Measurements from ENCODE around the gene SPATA16. TPM values are rescaled to one million over a fixed set of nuclear protein-coding genes. Genes with fewer than 3 reads are reported as not detected.

Gene SPATA16
- total and polyA plus RNA-seq, 2 of the 13 experiments (the other 11 are each of a cell fraction or from before 2014, with no cell fraction given): not detected

- intact Hi-C loops (cut with micrococcal nuclease; ENCODE audit: unreplicated experiment): no loop called here
- Histone ChIP-seq H3K9ac (ENCODE audit: insufficient read depth, low read depth, low read length) (no peak overlapping the region), H3K27ac (ENCODE audit: extremely low read length, insufficient read depth, low read length) (no peak overlapping the region), H3K79me2 (ENCODE audit: insufficient read depth, low read length) (no peaks in the 10 kb centered on the region), H3K9me3 (ENCODE audit: low read length) (no peaks in the 10 kb centered on the region), H3K4me1 (ENCODE audit: insufficient read depth, low read length) (peaks cover 23% of the 10 kb centered on the region), H3K27me3 (ENCODE audit: control insufficient read depth in 1 of 2, insufficient read depth in 2 of 2, low read length in 2 of 2) (no peaks in the 10 kb centered on the region), H4K20me1 (ENCODE audit: insufficient read depth, low read length) (no peaks in the 10 kb centered on the region), H3K4me3 (replicated peaks in 1 of 3; ENCODE audit: insufficient read depth in 1 of 3, low read depth in 2 of 3, low read length in 3 of 3) (no peak overlapping the region), H3K4me2 (ENCODE audit: low read depth, low read length) (0 out of 2 replicates have a peak overlapping the region, but pooled peaks have one; percentile 5), H2AFZ (ENCODE audit: low read length) (no peak overlapping the region), H3K36me3 (replicated peaks in 1 of 2; ENCODE audit: control insufficient read depth in 1 of 2, insufficient read depth in 2 of 2, low read length in 2 of 2) (no peaks in the 10 kb centered on the region)
- WGBS (ENCODE audit: low lambda C conversion rate): under 1% methylated on average over 3 of the region's 3 CpGs
- CTCF ChIA-PET (ENCODE audit: low intra/inter-chr PET ratio, low total read pairs): no interaction called here
- BruUV-seq (replicated peaks): no TSS peak
- DNase-seq (ENCODE audit: low spot score): peak; percentile 45
- peak; percentile 44; the same call in 2 of the 3 replicates for ATAC-seq
- no peak for FAIRE-seq
- POLR2A ChIA-PET: no interaction called here
- in situ Hi-C loops (cut with HindIII; ENCODE audit: extremely low pct_ligation_motif_present, low pct_unique_long_range_greater_than_20kb): no loop called here
- TF ChIP-seq, protein P1, sequence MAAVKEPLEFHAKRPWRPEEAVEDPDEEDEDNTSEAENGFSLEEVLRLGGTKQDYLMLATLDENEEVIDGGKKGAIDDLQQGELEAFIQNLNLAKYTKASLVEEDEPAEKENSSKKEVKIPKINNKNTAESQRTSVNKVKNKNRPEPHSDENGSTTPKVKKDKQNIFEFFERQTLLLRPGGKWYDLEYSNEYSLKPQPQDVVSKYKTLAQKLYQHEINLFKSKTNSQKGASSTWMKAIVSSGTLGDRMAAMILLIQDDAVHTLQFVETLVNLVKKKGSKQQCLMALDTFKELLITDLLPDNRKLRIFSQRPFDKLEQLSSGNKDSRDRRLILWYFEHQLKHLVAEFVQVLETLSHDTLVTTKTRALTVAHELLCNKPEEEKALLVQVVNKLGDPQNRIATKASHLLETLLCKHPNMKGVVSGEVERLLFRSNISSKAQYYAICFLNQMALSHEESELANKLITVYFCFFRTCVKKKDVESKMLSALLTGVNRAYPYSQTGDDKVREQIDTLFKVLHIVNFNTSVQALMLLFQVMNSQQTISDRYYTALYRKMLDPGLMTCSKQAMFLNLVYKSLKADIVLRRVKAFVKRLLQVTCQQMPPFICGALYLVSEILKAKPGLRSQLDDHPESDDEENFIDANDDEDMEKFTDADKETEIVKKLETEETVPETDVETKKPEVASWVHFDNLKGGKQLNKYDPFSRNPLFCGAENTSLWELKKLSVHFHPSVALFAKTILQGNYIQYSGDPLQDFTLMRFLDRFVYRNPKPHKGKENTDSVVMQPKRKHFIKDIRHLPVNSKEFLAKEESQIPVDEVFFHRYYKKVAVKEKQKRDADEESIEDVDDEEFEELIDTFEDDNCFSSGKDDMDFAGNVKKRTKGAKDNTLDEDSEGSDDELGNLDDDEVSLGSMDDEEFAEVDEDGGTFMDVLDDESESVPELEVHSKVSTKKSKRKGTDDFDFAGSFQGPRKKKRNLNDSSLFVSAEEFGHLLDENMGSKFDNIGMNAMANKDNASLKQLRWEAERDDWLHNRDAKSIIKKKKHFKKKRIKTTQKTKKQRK (IDR thresholded peaks at IDR 0.05; ENCODE audit: low read length): no peak
- TF ChIP-seq ZNF674 (CRISPR knock-in tag; IDR thresholded peaks at IDR 0.05; ENCODE audit: low read depth) (no peak), ZNF230 (CRISPR knock-in tag; IDR thresholded peaks at IDR 0.05) (no peak), NR1H2 (CRISPR knock-in tag; IDR thresholded peaks at IDR 0.05; ENCODE audit: borderline replicate concordance, low read depth) (no peak), EP300 (IDR thresholded peaks at IDR 0.05; ENCODE audit: low read depth in 2 of 2, low read length in 2 of 2) (peak in 1 of 2 experiments; percentile 35; a peak in 1 of 4 replicates), EP300 (CRISPR knock-in tag; IDR thresholded peaks at IDR 0.05; ENCODE audit: borderline replicate concordance) (no peak), ZNF747 (CRISPR knock-in tag; IDR thresholded peaks at IDR 0.05; ENCODE audit: borderline replicate concordance) (no peak), TCF7 (IDR thresholded peaks at IDR 0.05; ENCODE audit: low read depth) (no peak), TIGD3 (CRISPR knock-in tag; IDR thresholded peaks at IDR 0.05; ENCODE audit: borderline replicate concordance) (no peak), SRSF9 (IDR thresholded peaks at IDR 0.05; ENCODE audit: borderline replicate concordance, insufficient read depth, low read depth, low read length, poor library complexity, severe bottlenecking) (no peak), ELF3 (CRISPR knock-in tag; IDR thresholded peaks at IDR 0.05) (0 out of 2 replicates have a peak, but pooled peaks have one; percentile 20), UBTF (CRISPR knock-in tag; IDR thresholded peaks at IDR 0.05) (no peak), ZNF101 (CRISPR knock-in tag; IDR thresholded peaks at IDR 0.05; ENCODE audit: borderline replicate concordance, low read depth) (no peak), FOXP1 (IDR thresholded peaks at IDR 0.05) (no peak), FOXP1 (CRISPR knock-in tag; IDR thresholded peaks at IDR 0.05) (peak; percentile 64), KAT8 (CRISPR knock-in tag; IDR thresholded peaks at IDR 0.05) (no peak)
- TF ChIP-seq, protein P2, sequence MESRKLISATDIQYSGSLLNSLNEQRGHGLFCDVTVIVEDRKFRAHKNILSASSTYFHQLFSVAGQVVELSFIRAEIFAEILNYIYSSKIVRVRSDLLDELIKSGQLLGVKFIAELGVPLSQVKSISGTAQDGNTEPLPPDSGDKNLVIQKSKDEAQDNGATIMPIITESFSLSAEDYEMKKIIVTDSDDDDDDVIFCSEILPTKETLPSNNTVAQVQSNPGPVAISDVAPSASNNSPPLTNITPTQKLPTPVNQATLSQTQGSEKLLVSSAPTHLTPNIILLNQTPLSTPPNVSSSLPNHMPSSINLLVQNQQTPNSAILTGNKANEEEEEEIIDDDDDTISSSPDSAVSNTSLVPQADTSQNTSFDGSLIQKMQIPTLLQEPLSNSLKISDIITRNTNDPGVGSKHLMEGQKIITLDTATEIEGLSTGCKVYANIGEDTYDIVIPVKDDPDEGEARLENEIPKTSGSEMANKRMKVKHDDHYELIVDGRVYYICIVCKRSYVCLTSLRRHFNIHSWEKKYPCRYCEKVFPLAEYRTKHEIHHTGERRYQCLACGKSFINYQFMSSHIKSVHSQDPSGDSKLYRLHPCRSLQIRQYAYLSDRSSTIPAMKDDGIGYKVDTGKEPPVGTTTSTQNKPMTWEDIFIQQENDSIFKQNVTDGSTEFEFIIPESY (CRISPR knock-in tag; IDR thresholded peaks at IDR 0.05): no peak
Observed at GRCh38 chr3:172918165-172918564, 222.9 kb downstream of the SPATA16 start.
